GM19328 (cell line): ENCODE results near the gene MAP7D3.
"Not testable (repeated sequence)": the region's sequence is repeated elsewhere in the genome, so short reads cannot be mapped to it uniquely, and the experiment has no call there.

ENCODE experiments used
- ATAC-seq: cut with Tn5 transposase; IDR thresholded peaks from one replicate; pipeline ENCODE4 v1.9.1; 2021; ENCODE audit warnings: mild to moderate bottlenecking, moderate library complexity; ENCODE audit not compliant: unreplicated experiment

The MAP7D3 gene

GRCh38 chrX:136250191-136251040, 784 bp downstream of the MAP7D3 start:
- peak; percentile 25 for ATAC-seq

DNA sequence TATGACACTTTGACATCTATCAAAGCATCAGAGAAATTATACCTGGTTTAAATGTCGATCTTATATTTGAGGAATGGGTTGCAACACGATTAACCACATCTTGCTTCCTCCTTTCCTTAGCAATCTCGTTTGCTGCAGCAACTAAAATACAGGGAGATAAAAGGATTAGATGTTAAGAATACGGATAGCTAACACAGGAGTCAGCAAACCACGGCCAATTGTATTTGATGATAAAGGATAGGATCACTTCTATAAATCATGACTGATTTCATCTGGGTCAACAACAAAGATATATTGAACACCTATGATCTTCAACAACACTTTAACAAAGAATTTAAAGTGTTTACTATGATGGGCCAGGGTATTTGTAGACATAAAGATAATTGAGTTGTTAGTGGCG, 5.0 kb downstream of the MAP7D3 start:
- ATAC-seq, result no peak

GRCh38 chrX:136237849-136238248, 13.4 kb downstream of the MAP7D3 start:
- ATAC-seq, result not testable (repeated sequence)

DNA sequence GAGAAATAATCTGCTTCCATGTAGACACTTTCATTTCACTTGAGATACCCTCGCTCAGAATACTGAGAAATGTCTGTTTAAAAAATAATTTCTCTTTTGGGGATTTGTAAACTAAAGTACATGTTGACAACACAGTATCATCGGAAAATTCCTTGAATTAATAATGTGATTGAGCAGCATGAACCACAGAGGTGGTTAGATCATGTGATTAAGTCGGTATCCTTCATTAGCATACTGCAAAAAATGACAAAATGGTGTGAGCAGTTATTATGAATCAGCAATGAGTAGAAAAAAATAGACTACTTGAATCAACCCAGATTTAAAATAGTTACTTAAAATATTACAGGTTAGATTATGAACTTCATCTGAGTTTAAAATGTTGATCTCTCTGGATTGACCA, 14.1 kb downstream of the MAP7D3 start:
- ATAC-seq, result no peak

- no peak for ATAC-seq
These were observed 22.4 kb downstream of the MAP7D3 start for GRCh38 chrX:136228839-136229207.

GRCh38 chrX:136227948-136228838, 23.0 kb downstream of the MAP7D3 start:
- ATAC-seq, result peak; percentile 52

GRCh38 chrX:136227074-136227473, 24.1 kb downstream of the MAP7D3 start:
- ATAC-seq, result no peak

- ATAC-seq, result no peak
These were observed 29.2 kb downstream of the MAP7D3 start for GRCh38 chrX:136221851-136222513.

DNA sequence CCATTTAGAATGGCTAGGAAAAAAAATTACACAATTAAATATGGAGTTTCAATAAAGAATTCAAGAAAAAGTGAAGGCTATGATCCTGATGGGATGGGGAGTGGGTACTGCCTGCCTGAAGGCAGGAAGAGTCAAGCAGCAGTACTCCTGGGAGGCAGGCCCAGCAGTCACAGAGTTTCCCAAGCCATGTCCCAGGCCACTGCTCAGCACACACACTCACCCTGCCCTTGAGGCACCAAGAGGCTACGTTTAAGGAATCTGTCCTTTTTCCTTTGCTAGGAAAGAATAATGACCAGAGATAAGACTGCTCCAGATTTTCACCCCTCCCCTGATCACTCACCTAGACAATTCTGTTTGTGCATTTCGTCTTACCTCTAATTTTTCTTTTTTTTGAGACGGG, 30.2 kb downstream of the MAP7D3 start:
- no peak for ATAC-seq

- no peak for ATAC-seq
These were observed 30.7 kb downstream of the MAP7D3 start for GRCh38 chrX:136220540-136220939.

GRCh38 chrX:136219893-136220292, 31.3 kb downstream of the MAP7D3 start:
- ATAC-seq, result no peak

GRCh38 chrX:136215559-136215958, 35.6 kb downstream of the MAP7D3 start:
- ATAC-seq, result no peak

- ATAC-seq, result no peak
These were observed 36.6 kb downstream of the MAP7D3 start for GRCh38 chrX:136214551-136214950.

- no peak for ATAC-seq
These were observed 38.6 kb downstream of the MAP7D3 start for GRCh38 chrX:136212557-136213111.

- ATAC-seq, result no peak
These were observed 39.2 kb downstream of the MAP7D3 start for GRCh38 chrX:136211766-136212556.

GRCh38 chrX:136210806-136211205, 40.4 kb downstream of the MAP7D3 start:
- no peak for ATAC-seq

DNA sequence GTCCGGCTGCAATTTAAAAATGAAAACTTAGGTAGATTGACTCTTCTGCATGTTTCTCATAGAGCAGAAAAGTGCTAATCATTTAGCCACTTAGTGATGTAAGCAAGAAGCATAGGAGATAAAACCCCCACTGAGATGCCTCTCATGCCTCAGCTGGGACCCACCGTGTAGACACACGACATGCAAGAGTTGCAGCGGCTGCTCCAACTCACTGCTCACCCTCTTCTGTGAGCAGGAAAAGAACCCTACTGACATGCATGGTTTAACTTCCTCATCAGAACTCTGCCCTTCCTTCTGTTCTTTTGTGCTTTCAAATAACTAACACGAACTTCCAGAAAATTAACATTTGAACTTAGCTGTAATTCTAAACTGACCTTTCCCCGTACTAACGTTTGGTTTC, 41.0 kb downstream of the MAP7D3 start:
- ATAC-seq, result no peak

- no peak for ATAC-seq
These were observed 41.4 kb downstream of the MAP7D3 start for GRCh38 chrX:136209751-136210150.

DNA sequence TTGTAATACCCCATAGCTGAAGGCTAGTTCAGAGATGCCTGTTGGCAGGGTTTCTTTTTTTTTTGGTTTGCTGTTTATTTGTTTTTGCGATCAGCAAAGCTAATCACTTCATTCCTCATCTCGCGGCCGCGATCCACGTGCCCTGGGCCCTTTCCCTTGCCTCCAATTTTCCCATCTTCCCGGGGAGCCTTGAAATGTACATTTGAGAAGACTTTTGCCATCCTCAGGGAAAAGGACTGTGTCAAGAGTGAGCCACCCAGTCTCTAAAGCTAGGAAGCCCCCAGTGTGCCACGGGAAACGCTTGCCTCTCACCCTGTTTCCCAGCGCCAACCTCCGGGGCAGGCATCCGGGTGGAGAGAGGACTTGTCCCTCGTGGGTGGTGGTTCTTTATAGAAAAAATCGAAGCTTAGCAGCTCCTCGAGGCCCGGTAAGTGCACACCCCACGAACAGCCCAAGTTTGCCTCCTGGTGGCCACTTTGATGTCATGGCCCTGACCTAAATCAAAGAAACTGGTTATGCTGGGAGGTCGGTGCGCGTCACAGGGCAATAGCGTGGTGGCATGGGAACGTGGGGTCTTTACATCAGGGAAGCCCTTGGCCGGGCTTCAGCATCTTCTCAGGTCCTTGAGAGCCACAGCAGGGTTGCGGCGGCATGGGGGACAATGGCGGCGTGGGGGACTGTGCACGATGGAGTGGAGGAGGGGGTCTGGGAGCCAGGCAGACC, 42.0 kb downstream of the MAP7D3 start:
- no peak for ATAC-seq

DNA sequence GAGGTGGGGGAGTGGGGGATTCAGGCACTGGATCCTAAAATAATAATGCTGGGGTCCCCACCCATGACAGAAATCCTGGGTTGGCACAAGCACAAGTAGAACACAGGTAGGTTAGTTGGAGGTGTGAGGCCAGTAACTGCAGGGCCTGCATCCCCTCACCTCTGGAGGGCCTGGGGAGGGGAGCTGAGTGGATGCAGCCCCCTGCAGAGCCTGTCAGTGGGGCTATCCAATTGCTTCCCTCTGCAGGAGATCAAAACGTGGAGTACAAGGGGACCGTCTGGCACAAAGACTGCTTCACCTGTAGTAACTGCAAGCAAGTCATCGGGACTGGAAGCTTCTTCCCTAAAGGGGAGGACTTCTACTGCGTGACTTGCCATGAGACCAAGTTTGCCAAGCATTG, 43.7 kb downstream of the MAP7D3 start:
- no peak for ATAC-seq
